Measurements from ENCODE around the gene RNF144B.
A peak's percentile ranks its signal among the peaks of the same experiment; 100 is the strongest.

RNF144B gene

GRCh38 chr6:18491308-18492045 is 104.3 kb downstream of the RNF144B start:
- no peak for DNase-seq

GRCh38 chr6:18492972-18493371 is 105.8 kb downstream of the RNF144B start:
- DNase-seq, result no peak

GRCh38 chr6:18493382-18493891 is 106.3 kb downstream of the RNF144B start:
- no peak for DNase-seq

GRCh38 chr6:18493925-18494324 is 106.8 kb downstream of the RNF144B start:
- DNase-seq, result no peak

- DNase-seq, result no peak
Measured at GRCh38 chr6:18495236-18495635, 108.1 kb downstream of the RNF144B start.

DNA sequence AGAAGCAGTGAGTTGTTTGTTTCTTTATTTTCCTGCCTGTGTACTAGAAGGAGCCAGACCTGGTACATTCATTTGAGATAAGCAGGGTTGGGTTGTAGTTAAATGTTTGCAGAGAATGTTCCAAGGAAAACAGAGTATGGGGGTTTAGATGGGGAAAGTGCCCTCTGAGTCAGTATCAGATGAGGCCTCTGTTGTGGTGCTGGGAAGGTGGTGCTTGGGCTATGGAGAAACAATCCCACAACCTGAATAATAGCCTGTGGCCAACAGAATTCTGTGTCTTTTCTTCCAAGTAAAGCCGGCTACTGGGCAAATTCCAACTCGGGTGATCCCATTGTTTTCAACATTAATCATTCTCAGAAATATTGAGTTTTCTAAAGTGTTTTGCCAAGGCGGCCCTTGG is 109.3 kb downstream of the RNF144B start:
- no peak for DNase-seq

- no peak for DNase-seq
Measured at GRCh38 chr6:18497006-18497405, 109.9 kb downstream of the RNF144B start.

GRCh38 chr6:18498408-18498807 is 111.3 kb downstream of the RNF144B start:
- DNase-seq, result no peak

GRCh38 chr6:18500921-18501662 is 113.9 kb downstream of the RNF144B start:
- DNase-seq, result no peak

DNA sequence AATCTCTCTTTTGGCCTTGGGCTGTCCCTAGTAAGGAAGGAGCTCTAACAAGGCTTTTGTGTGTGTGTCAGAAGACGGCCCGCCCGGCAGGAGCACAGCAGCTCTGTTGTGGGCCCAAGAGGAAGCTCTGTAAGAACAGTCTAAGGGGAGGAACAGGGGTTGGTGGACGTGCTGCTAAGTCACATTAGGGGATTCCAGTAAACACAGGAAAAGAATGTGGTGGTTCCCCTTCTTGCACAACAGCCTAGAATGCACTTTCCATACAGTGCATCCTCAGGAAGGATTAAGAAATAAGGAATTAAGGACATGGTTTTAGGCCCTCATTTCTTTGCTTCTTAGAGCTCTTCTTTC is 114.5 kb downstream of the RNF144B start:
- DNase-seq, result peak; percentile 11 to 65

DNA sequence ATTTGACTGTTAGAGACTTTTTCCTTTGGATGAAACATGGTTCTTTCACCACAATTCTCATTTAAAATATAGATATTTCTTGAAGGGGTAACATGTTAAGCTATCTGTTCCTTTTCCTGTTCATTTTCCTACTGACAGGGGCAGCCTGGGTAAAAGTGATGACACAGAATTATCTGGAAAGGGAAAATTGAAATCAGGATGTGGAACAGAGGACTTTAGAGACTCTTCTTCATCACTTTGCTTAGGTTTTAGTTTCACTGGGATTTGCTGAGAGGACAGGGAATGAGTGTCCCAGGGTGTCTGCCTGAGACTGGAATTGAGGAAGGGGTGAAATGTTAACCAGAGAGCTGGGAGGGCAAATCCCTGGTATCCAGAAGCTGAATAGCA is 116.0 kb downstream of the RNF144B start:
- DNase-seq, result no peak

DNA sequence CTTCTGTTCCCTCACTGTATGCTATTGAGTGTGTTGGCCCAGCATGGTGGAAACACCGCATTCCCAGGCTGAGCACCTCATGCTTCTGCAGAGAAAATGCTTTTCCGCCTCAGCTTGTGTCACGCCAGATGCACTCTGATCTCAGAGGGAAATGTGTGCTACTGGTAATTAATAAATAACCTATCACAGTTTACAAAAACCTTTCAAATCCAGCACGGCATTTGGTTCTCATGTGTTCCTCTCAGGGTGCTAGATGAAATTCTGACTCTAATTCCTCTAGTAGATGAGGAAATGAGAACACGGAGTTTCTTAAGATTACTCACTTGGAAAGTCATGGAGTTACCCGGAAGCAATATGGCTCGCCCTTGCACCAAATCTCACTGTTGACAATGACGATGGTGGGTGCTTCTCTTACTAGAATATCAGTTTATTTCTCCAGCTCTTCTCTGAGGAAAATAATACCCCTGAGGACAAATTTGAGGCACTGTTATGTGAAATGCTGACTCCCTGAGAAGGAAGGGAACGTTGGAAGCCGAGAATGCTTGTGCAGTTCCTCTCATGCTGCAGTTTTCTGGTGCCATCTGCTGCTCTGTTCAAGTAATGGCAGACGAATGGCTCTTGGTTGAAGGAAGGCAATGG is 116.6 kb downstream of the RNF144B start:
- DNase-seq, result peak; percentile 52

DNA sequence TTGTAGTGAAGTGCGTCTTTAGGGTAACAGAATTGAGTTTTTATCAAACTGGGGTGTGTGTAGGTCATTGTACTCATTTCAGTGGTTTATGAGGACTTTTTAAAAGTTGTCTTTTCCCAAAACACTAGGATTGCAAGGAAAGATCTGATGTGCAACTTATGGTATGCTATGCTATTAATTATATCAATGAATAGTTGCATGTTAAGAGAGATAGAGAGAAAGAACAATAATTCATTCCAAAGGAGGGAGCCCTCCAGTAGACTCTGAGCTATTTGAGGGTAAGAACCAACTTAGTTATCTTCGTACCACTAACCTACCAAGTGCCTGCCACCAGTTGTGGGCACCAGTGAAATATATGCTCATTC is 117.1 kb downstream of the RNF144B start:
- DNase-seq, result no peak

DNA sequence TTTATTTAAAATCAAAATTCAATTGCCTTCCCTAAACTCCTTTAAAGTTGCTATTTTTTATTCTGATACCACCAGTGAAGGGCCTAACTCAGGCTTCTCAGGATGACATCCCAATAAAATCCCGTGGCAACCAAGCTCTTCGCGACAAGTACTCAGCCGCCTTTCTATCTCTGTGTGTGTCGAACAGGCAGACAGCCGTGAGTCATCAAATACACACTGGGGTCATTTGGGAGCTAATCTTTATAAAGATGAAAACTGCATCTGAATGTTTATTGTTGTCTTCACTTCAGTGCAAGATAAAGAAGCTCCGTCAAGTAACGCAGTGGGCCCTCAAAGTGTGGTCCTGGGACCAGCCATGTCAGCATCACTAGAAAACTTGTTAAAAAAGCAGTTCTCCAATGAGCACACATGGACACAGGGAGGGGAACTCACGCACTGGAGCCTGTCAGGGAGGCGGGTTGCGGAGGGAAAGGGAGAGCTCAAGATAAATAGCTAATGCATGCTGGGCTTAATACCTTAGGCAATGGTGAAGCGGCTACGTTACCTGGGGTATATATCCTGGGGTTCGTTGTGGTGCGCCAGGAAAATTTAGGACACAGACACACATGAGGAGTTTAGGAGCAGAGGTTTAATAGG is 119.3 kb downstream of the RNF144B start:
- no peak for DNase-seq

GRCh38 chr6:18507018-18507415 is 119.9 kb downstream of the RNF144B start:
- DNase-seq, result no peak

- no peak for DNase-seq
Measured at GRCh38 chr6:18507561-18507960, 120.4 kb downstream of the RNF144B start.

DNA sequence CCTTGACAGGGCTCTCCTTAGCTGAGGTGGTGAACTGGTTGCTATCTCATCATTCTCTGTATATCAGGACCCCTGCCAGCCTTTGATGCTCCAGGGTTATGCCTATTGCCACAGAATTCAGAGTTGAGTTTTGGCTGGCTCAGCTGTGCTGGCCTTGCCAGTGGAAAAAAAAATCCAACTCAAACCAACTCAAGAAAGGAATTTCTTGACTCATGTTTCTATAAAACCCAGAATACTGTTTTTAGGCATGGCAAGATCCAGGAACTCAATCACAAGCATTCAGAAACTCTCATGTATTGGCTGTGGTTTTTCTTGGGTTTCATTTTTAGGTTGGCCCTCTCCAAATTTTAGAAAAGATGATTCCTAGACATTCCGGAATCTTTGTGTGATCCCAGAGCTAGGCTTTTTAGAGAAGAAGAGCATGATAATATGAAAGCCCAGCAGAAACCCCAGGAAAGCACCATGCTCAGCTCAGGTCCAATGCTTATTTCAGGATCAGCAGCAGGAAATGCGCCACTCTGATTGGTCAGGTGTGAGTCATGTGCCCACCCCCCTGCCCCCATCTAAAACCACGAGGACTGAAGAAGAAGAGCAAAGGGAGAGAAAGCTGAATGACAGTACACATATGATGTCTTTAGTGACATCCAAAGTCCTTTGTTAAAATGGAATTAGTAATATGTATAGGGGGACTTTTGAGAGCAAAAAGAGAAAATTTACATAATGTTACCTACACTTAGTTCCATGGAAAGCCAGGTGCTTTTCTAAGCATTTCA is 122.9 kb downstream of the RNF144B start:
- DNase-seq, result no peak

- DNase-seq, result no peak
Measured at GRCh38 chr6:18510644-18511033, 123.5 kb downstream of the RNF144B start.

DNA sequence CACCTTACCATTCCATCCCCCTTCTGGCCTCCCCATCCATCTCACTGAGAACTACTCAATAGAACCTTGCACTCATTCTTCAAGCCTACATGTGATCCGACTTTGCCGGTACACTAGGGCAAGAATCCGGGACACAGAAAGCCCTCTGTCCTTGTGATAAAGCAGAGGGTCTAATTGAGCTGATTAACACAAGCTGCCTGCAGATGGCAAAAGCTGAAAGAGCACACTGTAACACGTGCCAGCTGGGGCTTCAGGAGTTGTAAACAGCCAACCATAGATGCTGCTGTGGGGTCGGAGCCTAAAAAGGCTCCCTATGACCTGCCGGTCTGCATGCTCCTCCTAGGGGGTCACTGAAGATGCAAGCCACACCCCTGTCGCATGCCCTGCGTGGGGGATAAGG is 124.1 kb downstream of the RNF144B start:
- no peak for DNase-seq

- DNase-seq, result no peak
Measured at GRCh38 chr6:18513253-18513798, 126.2 kb downstream of the RNF144B start.

DNA sequence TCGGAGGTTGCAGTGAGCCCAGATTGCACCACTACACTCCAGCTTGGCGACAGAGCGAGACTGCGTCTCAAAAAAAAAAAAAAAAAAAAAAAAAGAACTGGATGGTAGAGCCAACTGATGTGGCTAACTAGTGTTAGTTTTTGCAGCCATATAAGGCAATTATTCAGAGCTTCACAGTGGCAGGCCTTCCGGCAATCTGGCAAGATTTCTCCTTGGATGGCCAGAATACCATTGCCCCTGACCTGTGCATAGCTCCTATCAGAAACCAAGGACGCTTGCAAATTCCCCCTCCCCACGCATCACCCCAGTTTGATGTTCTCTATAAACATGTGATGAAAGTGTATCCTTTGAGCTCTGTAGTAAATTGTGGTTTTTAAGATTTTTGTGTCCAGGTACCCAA is 127.0 kb downstream of the RNF144B start:
- no peak for DNase-seq

- DNase-seq, result no peak
Measured at GRCh38 chr6:18515767-18516166, 128.6 kb downstream of the RNF144B start.
